ENCODE results near the gene RNF181.
A peak's percentile ranks its signal among the peaks of the same experiment; 100 is the strongest.
"Not testable (repeated sequence)": the region's sequence is repeated elsewhere in the genome, so short reads cannot be mapped to it uniquely, and the experiment has no call there.

The RNF181 gene

DNA sequence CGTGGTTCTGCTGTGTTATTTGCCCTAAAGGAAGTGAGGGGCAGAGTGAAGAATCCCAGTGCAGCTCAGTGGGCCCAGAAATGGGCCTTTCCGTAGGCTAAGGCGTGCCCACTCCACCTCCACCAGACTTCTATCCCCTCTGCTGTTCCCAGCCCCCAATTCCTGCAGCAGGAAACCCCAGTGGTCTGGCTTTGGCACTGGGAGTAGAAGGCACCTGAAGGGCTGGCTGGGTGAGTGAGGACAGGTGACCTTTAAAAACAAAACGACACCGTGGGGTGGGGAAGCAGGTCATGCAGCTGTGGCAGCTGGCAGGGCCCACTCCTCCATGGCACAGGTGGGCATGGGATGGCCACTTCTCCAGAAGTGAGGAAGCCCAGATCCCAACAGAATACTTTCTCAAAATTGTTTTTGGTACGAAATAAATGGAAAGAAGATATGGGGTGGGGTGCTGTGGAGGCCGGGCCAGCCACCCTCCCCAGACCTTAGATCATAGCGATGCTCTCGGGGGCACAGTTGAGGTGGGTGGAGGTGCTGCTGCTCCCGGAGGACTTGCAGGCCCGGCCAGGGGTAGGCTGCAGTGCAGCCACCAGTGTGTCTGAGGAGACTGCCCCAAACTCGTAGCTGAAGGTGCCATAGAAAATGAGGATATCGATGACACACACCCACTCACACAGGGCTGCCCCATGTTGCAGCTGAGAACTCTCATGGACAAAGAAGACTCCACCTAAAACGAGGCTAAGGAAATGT lies 3.2 kb downstream of the RNF181 start:
- H3K9me3 Mint-ChIP-seq (ENCODE audit: low read depth), result no peaks in the 10 kb centered on the region
- H3K27me3 Mint-ChIP-seq, result no peaks in the 10 kb centered on the region
- no peak overlapping the region for H3K27ac Mint-ChIP-seq
- H3K4me3 Mint-ChIP-seq, result no peak overlapping the region
- H3K36me3 Mint-ChIP-seq, result no peaks in the 10 kb centered on the region
- H3K4me1 Mint-ChIP-seq (ENCODE audit: low read depth), result peaks cover 46% of the 10 kb centered on the region

DNA sequence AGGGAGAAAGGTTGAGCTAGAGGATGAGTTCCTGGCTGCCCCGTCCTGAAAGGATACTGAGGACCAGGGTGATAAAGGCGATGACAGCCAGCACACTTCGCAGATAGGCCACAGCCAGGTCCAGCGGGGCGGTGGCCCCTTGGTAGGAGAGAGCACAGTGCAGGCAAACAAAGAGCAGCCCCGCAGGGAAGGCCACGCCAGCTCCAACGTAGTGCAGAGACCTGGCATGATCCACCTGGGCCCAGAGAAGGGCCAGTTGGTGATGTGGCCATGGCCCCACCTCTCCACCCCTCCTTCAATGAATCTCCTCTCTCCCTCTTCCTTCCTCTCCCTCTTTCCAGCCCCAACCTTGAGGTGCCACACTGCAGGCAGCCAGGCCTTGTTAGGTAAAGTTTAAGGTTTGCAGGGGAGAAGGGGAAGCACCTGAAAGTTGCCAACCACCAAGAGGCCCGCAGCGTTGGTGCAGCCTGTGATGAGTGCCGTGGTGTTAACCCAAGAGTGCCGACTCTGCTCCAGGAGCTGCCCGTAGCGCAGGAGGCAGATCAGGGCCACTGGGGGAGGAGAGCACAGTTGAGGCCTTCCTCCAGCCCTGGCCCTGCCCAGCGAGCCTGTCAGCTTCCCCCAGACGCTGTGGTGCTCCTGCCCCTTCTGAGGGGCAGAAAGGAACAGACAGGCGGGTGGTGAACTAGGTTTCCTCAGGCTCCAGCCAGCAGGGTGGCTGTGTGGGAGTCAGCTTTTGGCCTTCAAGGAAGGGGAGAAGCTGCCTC lies 4.1 kb downstream of the RNF181 start:
- peak overlapping the region; percentile 28 for H3K27ac Mint-ChIP-seq
- no peak overlapping the region for H3K4me3 Mint-ChIP-seq
- H3K27me3 Mint-ChIP-seq, result no peaks in the 10 kb centered on the region
- H3K9me3 Mint-ChIP-seq (ENCODE audit: low read depth), result no peaks in the 10 kb centered on the region
- H3K4me1 Mint-ChIP-seq (ENCODE audit: low read depth), result peaks cover 45% of the 10 kb centered on the region
- H3K36me3 Mint-ChIP-seq, result no peaks in the 10 kb centered on the region

- H3K27me3 Mint-ChIP-seq, result no peaks in the 10 kb centered on the region
- H3K4me3 Mint-ChIP-seq, result peak overlapping the region; percentile 20
Measured at GRCh38 chr2:85600235-85600575, 4.7 kb downstream of the RNF181 start.

DNA sequence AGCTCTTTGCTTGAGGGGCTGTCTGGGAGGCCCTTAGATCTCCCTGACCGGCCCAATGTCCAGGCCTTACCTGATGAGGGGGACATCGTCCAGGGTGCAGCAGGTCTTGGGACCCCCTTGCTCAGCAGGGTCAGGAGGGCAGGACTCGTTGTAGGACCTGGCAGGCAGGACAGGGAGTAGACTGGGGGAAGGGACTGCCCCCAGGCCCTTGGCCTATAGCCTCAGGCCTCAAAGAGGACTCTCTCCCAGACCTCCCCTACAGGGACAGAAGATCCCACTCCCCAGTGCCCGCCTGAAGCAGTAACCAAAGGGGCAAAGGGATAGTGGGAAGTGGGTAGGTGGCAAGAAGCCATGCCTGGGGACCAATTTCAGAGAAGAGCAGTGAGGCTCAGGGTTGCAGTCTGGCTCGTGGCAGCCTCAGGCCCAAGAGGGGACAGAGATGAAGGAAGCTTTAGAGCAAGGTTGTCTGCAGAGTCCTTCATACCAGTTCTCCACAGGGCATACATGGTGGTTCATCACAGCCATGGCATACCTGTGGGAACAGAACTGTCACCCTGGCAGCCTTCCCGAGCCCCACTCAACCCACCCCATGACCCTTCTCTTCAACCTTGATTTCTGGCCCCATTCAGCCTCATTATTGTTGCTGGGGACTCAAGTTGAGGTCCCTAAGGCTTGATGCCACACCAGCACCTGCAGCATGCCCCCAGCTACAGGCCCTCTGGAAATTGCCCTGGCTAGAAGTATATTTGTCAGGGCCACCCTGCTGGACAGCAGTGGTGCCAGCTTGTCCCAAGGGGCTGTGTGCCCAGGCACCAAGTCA lies 5.6 kb downstream of the RNF181 start:
- H3K4me3 Mint-ChIP-seq, result peak overlapping the region; percentile 87
- no peaks in the 10 kb centered on the region for H3K27me3 Mint-ChIP-seq
- no peaks in the 10 kb centered on the region for H3K9me3 Mint-ChIP-seq (ENCODE audit: low read depth)
- peak overlapping the region; percentile 70 for H3K27ac Mint-ChIP-seq
- H3K4me1 Mint-ChIP-seq (ENCODE audit: low read depth), result peaks cover 39% of the 10 kb centered on the region
- no peaks in the 10 kb centered on the region for H3K36me3 Mint-ChIP-seq

More at GRCh38 chr2:85600235-85600575, 4.7 kb downstream of the RNF181 start:
- Mint-ChIP-seq H3K9me3 (ENCODE audit: low read depth) (no peaks in the 10 kb centered on the region), H3K27ac (no peak overlapping the region), H3K36me3 (no peaks in the 10 kb centered on the region), H3K4me1 (ENCODE audit: low read depth) (peaks cover 44% of the 10 kb centered on the region)

GRCh38 chr2:85601771-85602475 lies 6.4 kb downstream of the RNF181 start:
- Mint-ChIP-seq H3K36me3 (no peaks in the 10 kb centered on the region), H3K4me1 (ENCODE audit: low read depth) (peaks cover 32% of the 10 kb centered on the region), H3K27ac (peak overlapping the region; percentile 80), H3K27me3 (no peaks in the 10 kb centered on the region), H3K9me3 (ENCODE audit: low read depth) (no peaks in the 10 kb centered on the region), H3K4me3 (peak overlapping the region; percentile 87)

- Mint-ChIP-seq H3K9me3 (ENCODE audit: low read depth) (no peaks in the 10 kb centered on the region), H3K27me3 (no peaks in the 10 kb centered on the region), H3K4me1 (ENCODE audit: low read depth) (peaks cover 29% of the 10 kb centered on the region), H3K27ac (peak within 1 kb of the TSS; percentile 80), H3K36me3 (no peaks in the 10 kb centered on the region), H3K4me3 (peak within 1 kb of the TSS; percentile 90)
Measured at GRCh38 chr2:85602476-85603234, 7.1 kb downstream of the RNF181 start, which contains the start of gene TMEM150A. TSS of gene TMEM150A (minus strand) at chr2:85602698. CDS start at chr2:85601948, 750 bp downstream.

DNA sequence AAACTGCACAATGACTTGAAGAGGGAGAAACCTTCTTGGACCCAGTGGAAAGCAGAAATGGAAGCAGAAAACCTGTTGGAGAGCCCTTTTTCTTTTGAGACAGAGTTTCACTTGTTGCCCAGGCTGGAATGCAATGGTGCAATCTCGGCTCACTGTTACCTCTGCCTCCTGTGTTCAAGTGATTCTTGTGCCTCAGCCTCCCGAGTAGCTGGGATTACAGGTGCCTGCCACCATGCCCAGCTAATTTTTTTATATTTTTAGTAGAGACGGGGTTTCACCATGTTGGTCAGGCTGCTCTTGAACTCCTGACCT lies 8.5 kb downstream of the RNF181 start:
- H3K9me3 Mint-ChIP-seq (ENCODE audit: low read depth); H3K27me3 Mint-ChIP-seq; H3K36me3 Mint-ChIP-seq: not testable (repeated sequence)
- peak overlapping the region; percentile 84 for H3K27ac Mint-ChIP-seq
- peak overlapping the region; percentile 90 for H3K4me3 Mint-ChIP-seq
- H3K4me1 Mint-ChIP-seq (ENCODE audit: low read depth), result peaks cover 32% of the 10 kb centered on the region

- peaks cover 3% of the 10 kb centered on the region for H3K36me3 Mint-ChIP-seq
- H3K4me1 Mint-ChIP-seq (ENCODE audit: low read depth), result peaks cover 36% of the 10 kb centered on the region
- peak overlapping the region; percentile 90 for H3K4me3 Mint-ChIP-seq
- H3K27ac Mint-ChIP-seq, result peak overlapping the region; percentile 16
- no peaks in the 10 kb centered on the region for H3K9me3 Mint-ChIP-seq (ENCODE audit: low read depth)
- no peaks in the 10 kb centered on the region for H3K27me3 Mint-ChIP-seq
Measured at GRCh38 chr2:85604568-85605339, 9.2 kb downstream of the RNF181 start.

GRCh38 chr2:85605406-85606115 lies 10.0 kb downstream of the RNF181 start:
- H3K4me1 Mint-ChIP-seq (ENCODE audit: low read depth), result peaks cover 41% of the 10 kb centered on the region
- peaks cover 6% of the 10 kb centered on the region for H3K36me3 Mint-ChIP-seq
- H3K27ac Mint-ChIP-seq, result peak overlapping the region; percentile 58
- no peaks in the 10 kb centered on the region for H3K9me3 Mint-ChIP-seq (ENCODE audit: low read depth)
- H3K4me3 Mint-ChIP-seq, result no peak overlapping the region
- no peaks in the 10 kb centered on the region for H3K27me3 Mint-ChIP-seq

DNA sequence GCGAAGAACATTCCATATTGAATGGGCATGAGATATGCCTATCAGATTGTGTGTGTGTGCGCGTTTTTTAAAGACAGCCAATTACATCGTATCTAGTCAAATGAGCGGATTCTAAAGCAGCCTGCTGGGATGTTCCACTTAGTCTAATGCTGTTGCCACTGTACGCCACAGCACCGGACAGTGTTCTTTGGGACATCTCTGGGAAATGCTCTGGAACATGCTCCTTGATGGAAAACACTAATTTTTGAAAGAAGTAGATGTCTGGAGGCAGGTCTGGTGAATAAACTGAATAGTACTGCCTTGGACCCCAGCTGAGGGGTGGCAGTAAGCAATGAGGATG lies 10.5 kb downstream of the RNF181 start:
- Mint-ChIP-seq H3K9me3 (ENCODE audit: low read depth) (no peaks in the 10 kb centered on the region), H3K27me3 (no peaks in the 10 kb centered on the region), H3K36me3 (peaks cover 6% of the 10 kb centered on the region), H3K27ac (peak overlapping the region; percentile 58), H3K4me1 (ENCODE audit: low read depth) (peaks cover 41% of the 10 kb centered on the region), H3K4me3 (no peak overlapping the region)

GRCh38 chr2:85607268-85608215 lies 12.0 kb downstream of the RNF181 start:
- Mint-ChIP-seq H3K4me3 (no peak overlapping the region), H3K27ac (peak overlapping the region; percentile 66)

GRCh38 chr2:85611217-85611704 lies 15.7 kb downstream of the RNF181 start:
- Mint-ChIP-seq H3K36me3 (peaks cover 6% of the 10 kb centered on the region), H3K4me1 (ENCODE audit: low read depth) (peaks cover 24% of the 10 kb centered on the region), H3K9me3 (ENCODE audit: low read depth) (no peaks in the 10 kb centered on the region), H3K4me3 (peak overlapping the region; percentile 95), H3K27me3 (no peaks in the 10 kb centered on the region), H3K27ac (peak overlapping the region; percentile 90)

More at GRCh38 chr2:85607268-85608215, 12.0 kb downstream of the RNF181 start:
- Mint-ChIP-seq H3K4me1 (ENCODE audit: low read depth) (peaks cover 39% of the 10 kb centered on the region), H3K27me3 (no peaks in the 10 kb centered on the region), H3K36me3 (peaks cover 6% of the 10 kb centered on the region), H3K9me3 (ENCODE audit: low read depth) (no peaks in the 10 kb centered on the region)

Data from activated naive CD8-positive, alpha-beta T cell (primary cell).